HCT116 (cell line): Measurements from ENCODE around the gene NGEF. TPM values are rescaled to one million over a fixed set of nuclear protein-coding genes. Genes with fewer than 3 reads are reported as not detected.

Source experiments
- ATAC-seq: fragments of 200-7000 bp; cut with Tn5 transposase; 2 replicates; pipeline ENCODE4 v1.9.1; 2020; ENCODE audit warnings: mild to moderate bottlenecking, moderate library complexity
- BruUV-seq: library from RNA; stranded (reverse); fragments of 400-500 nt; replicated peaks from 2 replicates; lab custom pipeline; 2021; lab: Mats Ljungman, UMichigan
- CTCF ChIA-PET: fragments of 300-600 bp; sonication (Branson Sonifier 250); formaldehyde crosslinking; loops from one replicate; lab custom pipeline; 2021; ENCODE audit warnings: antibody characterized with exemption; lab: Charles Lee
- POLR2A ChIA-PET: fragments of 300-600, 350-600 bp; sonication (Branson Sonifier 250); formaldehyde crosslinking; loops from one replicate; lab custom pipeline; 2021; ENCODE audit warnings: antibody characterized with exemption; lab: Charles Lee
- RAD21 ChIA-PET, 2 experiments: fragments of 300-600 bp; sonication (Branson Sonifier 250); formaldehyde crosslinking; loops; one replicate each; lab custom pipeline; 2023; ENCODE audit warnings: low total read pairs in 2 of 2; ENCODE audit not compliant: uncharacterized antibody in 2 of 2, unreplicated experiment in 2 of 2, low non-redundant PET in 1 of 2; lab: Charles Lee
- DNase-seq: peaks from one replicate; pipeline ENCODE4 v3.0.0-alpha.2; 2010; ENCODE audit warnings: low read depth, low spot score
- H2AFZ ChIP-seq: fragments of 200-600 bp; shearing (Covaris generic), sonication (generic); 2 replicates; pipeline ENCODE4 v1.6.1; 2017; ENCODE audit warnings: low read depth, mixed run types, mixed read lengths, antibody characterized with exemption, low read length; ENCODE audit not compliant: poor library complexity, severe bottlenecking
- H3K27ac ChIP-seq: 2 replicates; pipeline ENCODE4 v1.5.1; 2012; ENCODE audit warnings: low read depth, low read length
- H3K27me3 ChIP-seq: fragments of 200-600 bp; sonication (generic); 2 replicates; pipeline ENCODE4 v1.6.1; 2016; ENCODE audit warnings: mixed run types, low read length, mixed read lengths; ENCODE audit not compliant: insufficient read depth
- H3K36me3 ChIP-seq, 2 experiments: fragments of 200-500 bp in 1 of 2; fragments of 200-600 bp in 1 of 2; sonication (Bioruptor generic) in 1 of 2; sonication (generic) in 1 of 2; 2 replicates each; pipeline versions ENCODE4 v1.5.1 to v1.6.1; 2014 to 2016; ENCODE audit warnings: low read length in 2 of 2, inconsistent platforms in 1 of 2, mixed read lengths in 1 of 2, mixed run types in 1 of 2; ENCODE audit not compliant: insufficient read depth in 2 of 2, control insufficient read depth in 1 of 2
- H3K4me1 ChIP-seq, 2 experiments: fragments of 200-600 bp in 1 of 2; sonication (generic) in 1 of 2; 2 replicates each; pipeline versions ENCODE4 v1.5.1 to v1.6.1; 2012 to 2017; ENCODE audit warnings: low read length in 2 of 2, inconsistent platforms in 1 of 2, mild to moderate bottlenecking in 1 of 2, mixed read lengths in 1 of 2, mixed run types in 1 of 2, moderate library complexity in 1 of 2; ENCODE audit not compliant: insufficient read depth in 2 of 2, control insufficient read depth in 1 of 2
- H3K4me2 ChIP-seq: fragments of 200-600 bp; sonication (generic); 2 replicates; pipeline ENCODE4 v1.6.1; 2017; ENCODE audit warnings: mixed run types, low read length, mixed read lengths
- H3K4me3 ChIP-seq, 2 experiments: fragments of 200-600 bp in 1 of 2; sonication (generic) in 1 of 2; replicated peaks in 1 of 2; 2 replicates each; pipeline ENCODE4 v1.5.1; 2011 to 2016; ENCODE audit warnings: low read length in 2 of 2, control low read depth in 1 of 2, low read depth in 1 of 2, mild to moderate bottlenecking in 1 of 2, mixed read lengths in 1 of 2, mixed run types in 1 of 2
- H3K79me2 ChIP-seq: fragments of 200-600 bp; sonication (generic); 2 replicates; pipeline ENCODE4 v1.6.1; 2017; ENCODE audit warnings: mild to moderate bottlenecking, mixed run types, low read length, moderate library complexity, mixed read lengths; ENCODE audit not compliant: insufficient read depth
- H3K9ac ChIP-seq: fragments of 200-600 bp; sonication (generic); 2 replicates; pipeline ENCODE4 v1.6.1; 2016; ENCODE audit warnings: low read length, mixed read lengths
- H3K9me2 ChIP-seq: fragments of 200-600 bp; sonication (generic), shearing (Covaris generic); 2 replicates; pipeline ENCODE4 v1.6.1; 2017; ENCODE audit warnings: mixed run types, mild to moderate bottlenecking, moderate library complexity; ENCODE audit not compliant: insufficient read depth
- H3K9me3 ChIP-seq, 2 experiments: fragments of 200-500 bp in 1 of 2; fragments of 200-600 bp in 1 of 2; sonication (Bioruptor generic) in 1 of 2; sonication (generic) in 1 of 2; 2 replicates each; pipeline ENCODE4 v1.6.1; 2014 to 2017; ENCODE audit warnings: low read length in 2 of 2, mixed read lengths in 2 of 2, inconsistent platforms in 1 of 2, low read depth in 1 of 2, mild to moderate bottlenecking in 1 of 2, mixed run types in 1 of 2, moderate library complexity in 1 of 2; ENCODE audit not compliant: control insufficient read depth in 1 of 2, insufficient read depth in 1 of 2
- H4K20me1 ChIP-seq: fragments of 200-600 bp; sonication (generic), shearing (Covaris generic); 2 replicates; pipeline ENCODE4 v1.6.1; 2017; ENCODE audit warnings: mixed run types, mild to moderate bottlenecking, moderate library complexity; ENCODE audit not compliant: insufficient read depth
- ATF3 ChIP-seq: IDR thresholded peaks from 2 replicates; pipeline ENCODE4 v1.6.1; 2012
- EGR1 ChIP-seq: IDR thresholded peaks from 2 replicates; pipeline ENCODE4 v1.6.1; 2012; ENCODE audit warnings: low read depth
- EZH2 ChIP-seq: fragments of 200-600 bp; sonication (generic); IDR thresholded peaks from 2 replicates; pipeline ENCODE4 v1.6.1; 2017; ENCODE audit warnings: antibody characterized with exemption, mixed run types
- POLR2A ChIP-seq: IDR thresholded peaks from 2 replicates; pipeline ENCODE4 v1.7.0; 2011; ENCODE audit warnings: borderline replicate concordance; ENCODE audit not compliant: insufficient read depth, insufficient read length; ENCODE audit errors: extremely low read depth
- TCF7L2 ChIP-seq: IDR thresholded peaks from 2 replicates; pipeline ENCODE4 v1.7.0; 2011; ENCODE audit warnings: borderline replicate concordance, inconsistent platforms; ENCODE audit not compliant: insufficient read depth, insufficient read length; ENCODE audit errors: extremely low read depth
- YY1 ChIP-seq: IDR thresholded peaks from 2 replicates; pipeline ENCODE4 v1.6.1; 2011; ENCODE audit warnings: low read length, low read depth, moderate library complexity, mild to moderate bottlenecking; ENCODE audit not compliant: insufficient replicate concordance; ENCODE audit errors: extremely low read depth
- intact Hi-C: fragments of 100-400 bp; cut with micrococcal nuclease; formaldehyde crosslinking; loops from 2 replicates; pipeline ENCODE4 v1.10.0; 2022
- total RNA-seq: library from RNA; stranded (reverse); gene quantifications from one replicate; pipeline ENCODE4 v1.2.1, GENCODE V29; 2021; ENCODE audit not compliant: unreplicated experiment
- TF ChIP-seq, protein P1 (sequence below), 3 experiments: fragments of 200-600 bp in 1 of 3; sonication (generic) in 1 of 3; IDR thresholded peaks in 2 of 3; conservative IDR thresholded peaks in 1 of 3; 2 replicates each; pipeline ENCODE4 v1.5.1; 2012 to 2017; ENCODE audit warnings: low read depth in 2 of 3, low read length in 2 of 3, antibody characterized with exemption in 1 of 3, borderline replicate concordance in 1 of 3, control low read depth in 1 of 3, mild to moderate bottlenecking in 1 of 3, mixed read lengths in 1 of 3, mixed run types in 1 of 3, moderate library complexity in 1 of 3; ENCODE audit not compliant: insufficient read depth in 1 of 3

The NGEF gene
- total RNA-seq, 1 experiment from 2014 or later, result 12.6 TPM

GRCh38 chr2:233017947-233018346 is 4.9 kb upstream of the NGEF start:
- Histone ChIP-seq H4K20me1 (no peaks in the 10 kb centered on the region), H3K9me3 (no peaks in the 10 kb centered on the region), H3K27me3 (no peaks in the 10 kb centered on the region), H3K9ac (no peak overlapping the region), H3K4me3 (no peak overlapping the region), H3K9me2 (no peaks in the 10 kb centered on the region), H3K36me3 (no peaks in the 10 kb centered on the region), H3K79me2 (no peaks in the 10 kb centered on the region), H3K27ac (no peak overlapping the region), H2AFZ (no peak overlapping the region), H3K4me2 (no peak overlapping the region), H3K4me1 (peaks cover 2 to 15% of the 10 kb centered on the region in 2 experiments; a peak in 2 of 4 replicates)
- RAD21 ChIA-PET, result no interaction called here
- DNase-seq, result no peak
- intact Hi-C loops, result no loop called here
- CTCF ChIA-PET, result no interaction called here
- ATAC-seq, result no peak
- BruUV-seq, result no TSS peak
- TF ChIP-seq ATF3, result no peak
- TF ChIP-seq EGR1, result no peak
- TF ChIP-seq, protein P1, sequence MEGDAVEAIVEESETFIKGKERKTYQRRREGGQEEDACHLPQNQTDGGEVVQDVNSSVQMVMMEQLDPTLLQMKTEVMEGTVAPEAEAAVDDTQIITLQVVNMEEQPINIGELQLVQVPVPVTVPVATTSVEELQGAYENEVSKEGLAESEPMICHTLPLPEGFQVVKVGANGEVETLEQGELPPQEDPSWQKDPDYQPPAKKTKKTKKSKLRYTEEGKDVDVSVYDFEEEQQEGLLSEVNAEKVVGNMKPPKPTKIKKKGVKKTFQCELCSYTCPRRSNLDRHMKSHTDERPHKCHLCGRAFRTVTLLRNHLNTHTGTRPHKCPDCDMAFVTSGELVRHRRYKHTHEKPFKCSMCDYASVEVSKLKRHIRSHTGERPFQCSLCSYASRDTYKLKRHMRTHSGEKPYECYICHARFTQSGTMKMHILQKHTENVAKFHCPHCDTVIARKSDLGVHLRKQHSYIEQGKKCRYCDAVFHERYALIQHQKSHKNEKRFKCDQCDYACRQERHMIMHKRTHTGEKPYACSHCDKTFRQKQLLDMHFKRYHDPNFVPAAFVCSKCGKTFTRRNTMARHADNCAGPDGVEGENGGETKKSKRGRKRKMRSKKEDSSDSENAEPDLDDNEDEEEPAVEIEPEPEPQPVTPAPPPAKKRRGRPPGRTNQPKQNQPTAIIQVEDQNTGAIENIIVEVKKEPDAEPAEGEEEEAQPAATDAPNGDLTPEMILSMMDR (IDR thresholded peaks at IDR 0.05 in 2 of 3, conservative IDR thresholded peaks at IDR 0.05 in 1 of 3; ENCODE audit: borderline replicate concordance in 1 of 3, insufficient read depth in 1 of 3, low read depth in 2 of 3, low read length in 2 of 3), result no peak
- no peak for TF ChIP-seq TCF7L2
- TF ChIP-seq YY1, result no peak
- TF ChIP-seq POLR2A, result no peak
- TF ChIP-seq EZH2, result no peak
- POLR2A ChIA-PET, result no interaction called here
